Measurements from ENCODE around the gene C18orf32. TPM values are rescaled to one million over a fixed set of nuclear protein-coding genes. Genes with fewer than 3 reads are reported as not detected.

Gene C18orf32
- total and polyA plus RNA-seq, 2 of the 13 experiments (the other 11 are each of a cell fraction or from before 2014, with no cell fraction given) = 17.6 to 20.6 TPM

- no peak for TF ChIP-seq ZBTB40 (IDR thresholded peaks at IDR 0.05)
- TF ChIP-seq ZBTB40 (CRISPR knock-in tag; IDR thresholded peaks at IDR 0.05) = no peak
- no peak for TF ChIP-seq RFX3 (CRISPR knock-in tag; IDR thresholded peaks at IDR 0.05)
- no peak for TF ChIP-seq FOXK1 (CRISPR knock-in tag; IDR thresholded peaks at IDR 0.05; ENCODE audit: borderline replicate concordance, low read depth)
- TF ChIP-seq TCF7L2 (IDR thresholded peaks at IDR 0.05; ENCODE audit: low read depth, low read length) = no peak
- no peak for TF ChIP-seq RXRB (CRISPR knock-in tag; IDR thresholded peaks at IDR 0.05; ENCODE audit: borderline replicate concordance)
- TF ChIP-seq ZNF646 (CRISPR knock-in tag; IDR thresholded peaks at IDR 0.05) = no peak
- no peak for TF ChIP-seq POGK (CRISPR knock-in tag; conservative IDR thresholded peaks at IDR 0.05)
These were observed 51.9 kb downstream of the C18orf32 start (continued) for GRCh38 chr18:49435170-49435569.

Data from HepG2 (cell line).